Ammon's horn (tissue), 1 donor: Measurements from ENCODE around the gene TKFC.

ENCODE experiments used
- DNase-seq: peaks from one replicate; pipeline ENCODE4 v3.0.0-alpha.2; 2016; ENCODE audit warnings: low spot score

Gene TKFC

DNA sequence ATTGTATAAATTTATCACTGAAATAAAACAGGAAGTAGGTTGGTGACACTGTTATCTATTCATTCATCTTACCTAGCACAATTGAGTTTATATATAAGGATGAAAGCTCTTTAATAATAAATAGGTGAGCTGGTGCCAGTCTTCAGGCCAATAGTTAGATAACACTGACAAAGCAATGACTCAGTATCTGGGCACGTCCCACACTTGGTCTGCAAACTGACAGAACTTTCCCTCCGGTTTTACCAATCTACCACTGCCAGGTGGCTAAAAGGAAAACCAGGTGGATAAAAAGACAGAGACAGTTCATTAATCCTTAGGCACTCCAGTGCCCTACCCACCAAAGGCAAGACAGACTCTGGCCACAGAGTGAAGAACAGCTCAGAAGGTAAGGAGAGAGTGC is 17.8 kb upstream of the TKFC start:
- DNase-seq = no peak

DNA sequence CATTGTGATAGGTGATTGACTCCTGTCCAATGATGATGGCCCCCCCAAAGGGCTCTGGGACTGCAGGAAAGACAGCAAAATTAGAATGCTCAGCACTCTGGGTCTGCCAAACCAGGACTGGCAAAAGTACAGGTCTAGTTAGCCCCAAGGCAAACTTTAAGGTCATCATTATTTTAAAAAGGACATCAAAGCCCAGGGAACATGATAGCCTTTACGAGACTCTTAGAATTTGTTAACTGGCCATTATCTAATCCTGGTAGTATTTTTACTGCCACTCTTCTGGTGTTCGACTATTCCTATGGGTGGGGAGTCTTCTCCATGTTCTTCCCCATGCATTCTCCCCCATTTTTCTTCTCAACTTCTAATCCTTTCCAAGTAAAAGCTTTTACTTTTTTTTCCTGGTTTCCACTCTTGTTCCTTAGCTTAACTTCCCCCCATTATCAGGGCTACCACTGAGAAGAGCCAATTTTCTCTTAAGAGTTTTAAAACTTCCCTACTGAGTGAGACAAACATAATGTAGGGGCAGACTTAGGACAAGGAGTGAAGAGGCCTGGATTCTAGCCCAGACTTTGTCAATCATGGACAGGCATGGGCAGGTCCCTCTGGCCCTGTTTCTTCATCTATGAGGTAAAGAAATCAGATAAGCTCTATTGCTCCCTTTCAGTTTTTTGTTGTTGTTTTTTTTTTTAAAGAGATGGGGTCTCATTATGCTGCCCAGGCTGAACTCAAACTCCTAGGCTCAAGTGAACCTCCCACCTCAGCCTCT is 7.2 kb upstream of the TKFC start:
- no peak for DNase-seq

DNA sequence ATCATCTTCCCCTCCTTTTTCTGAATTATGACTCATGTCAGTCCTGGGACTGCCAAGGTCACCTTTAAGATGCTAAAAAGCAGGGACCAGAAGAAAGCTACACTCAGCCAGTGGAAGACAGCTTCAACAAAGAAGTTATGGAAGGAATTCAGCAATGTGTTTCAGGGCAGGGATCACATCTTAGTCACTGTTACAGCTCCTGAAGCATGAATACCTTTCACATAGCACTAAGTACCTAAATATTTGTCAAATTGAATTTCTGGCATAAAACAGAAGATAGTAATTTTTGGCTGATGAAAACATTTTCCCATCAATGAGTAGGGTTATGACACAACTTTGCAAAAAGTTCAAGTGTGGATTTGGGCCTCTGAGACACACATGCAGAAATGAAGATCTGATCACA is 5.4 kb upstream of the TKFC start:
- no peak for DNase-seq

DNA sequence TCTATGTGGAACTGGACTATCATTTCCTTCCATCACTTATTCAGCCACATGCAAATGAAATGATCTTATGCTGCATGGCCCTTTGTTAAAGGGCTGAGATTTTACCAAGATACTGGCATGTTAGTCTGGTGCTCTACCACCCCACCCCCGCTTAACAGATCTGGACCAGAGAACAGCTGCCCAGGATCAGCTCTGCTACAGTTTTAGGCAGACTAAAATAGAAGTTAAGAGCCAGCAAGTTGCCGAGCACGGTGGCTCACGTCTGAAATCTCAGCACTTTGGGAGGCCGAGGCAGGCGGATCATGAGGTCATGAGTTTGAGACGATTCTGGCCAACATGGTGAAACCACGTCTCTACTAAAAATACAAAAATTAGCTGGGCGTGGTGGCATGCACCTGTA is 4.7 kb upstream of the TKFC start:
- DNase-seq = no peak

DNA sequence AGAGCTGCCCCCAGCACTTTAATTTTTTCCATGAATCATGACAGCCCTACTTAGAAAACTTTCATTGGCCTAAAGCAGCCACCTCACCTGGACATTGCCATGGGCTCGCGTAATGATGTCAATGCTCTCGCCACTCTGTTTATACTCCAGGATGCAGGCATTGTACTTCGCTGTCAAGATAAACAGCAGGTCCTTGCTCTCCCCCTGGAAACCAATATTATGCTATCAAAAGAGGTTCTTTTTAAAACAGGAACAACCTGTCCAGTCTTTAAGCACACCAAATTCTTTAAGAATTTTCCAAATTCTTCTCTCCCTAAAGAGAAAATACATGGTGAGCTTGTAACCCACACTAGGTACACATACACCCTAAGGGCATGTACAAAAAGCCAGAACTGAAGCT is 3.2 kb upstream of the TKFC start:
- DNase-seq = no peak

DNA sequence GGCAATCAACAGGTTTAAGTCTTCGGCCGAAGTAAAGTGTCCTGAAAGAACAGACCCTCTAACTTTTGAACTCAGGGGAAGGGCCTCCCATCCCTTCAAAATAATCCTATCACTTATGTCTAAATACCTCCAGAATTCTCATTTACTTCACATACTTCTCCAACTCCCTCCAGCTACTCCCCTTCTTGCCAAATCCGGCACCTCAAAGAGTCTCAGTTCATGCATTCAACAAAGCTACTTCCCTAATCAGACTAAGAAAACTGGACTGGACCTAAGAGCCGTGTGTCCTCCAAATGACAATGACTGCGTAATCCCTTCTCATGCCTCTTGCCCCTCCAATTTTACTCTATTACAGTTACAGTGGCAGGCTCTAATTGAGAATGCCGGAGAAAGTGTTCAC is 1.4 kb upstream of the TKFC start:
- no peak for DNase-seq

DNA sequence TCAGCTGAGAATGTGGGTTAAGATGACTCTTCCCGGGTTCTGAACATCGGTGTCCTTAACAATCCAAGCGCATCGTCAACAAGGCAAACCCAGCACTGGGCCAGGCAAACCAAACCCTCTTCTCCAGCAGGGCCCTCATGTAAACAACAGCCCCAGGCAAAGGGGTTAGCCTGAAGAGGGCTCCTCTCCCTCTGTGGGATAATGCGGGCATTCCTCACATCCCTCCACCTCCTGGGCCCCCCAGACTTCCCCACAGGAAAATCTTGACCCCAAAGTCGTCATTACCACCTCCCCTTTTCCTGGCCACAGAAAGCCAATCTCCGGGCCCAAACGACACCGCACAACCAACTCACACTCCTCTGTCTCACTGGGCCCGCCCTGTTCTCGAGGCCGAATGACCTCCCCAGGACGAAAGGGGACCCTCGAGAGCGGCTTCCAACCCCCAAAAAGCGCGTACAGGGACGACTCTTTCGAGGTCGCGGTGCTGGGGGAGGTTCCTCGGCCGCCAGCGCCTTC is 689 bp upstream of the TKFC start:
- DNase-seq = no peak

DNA sequence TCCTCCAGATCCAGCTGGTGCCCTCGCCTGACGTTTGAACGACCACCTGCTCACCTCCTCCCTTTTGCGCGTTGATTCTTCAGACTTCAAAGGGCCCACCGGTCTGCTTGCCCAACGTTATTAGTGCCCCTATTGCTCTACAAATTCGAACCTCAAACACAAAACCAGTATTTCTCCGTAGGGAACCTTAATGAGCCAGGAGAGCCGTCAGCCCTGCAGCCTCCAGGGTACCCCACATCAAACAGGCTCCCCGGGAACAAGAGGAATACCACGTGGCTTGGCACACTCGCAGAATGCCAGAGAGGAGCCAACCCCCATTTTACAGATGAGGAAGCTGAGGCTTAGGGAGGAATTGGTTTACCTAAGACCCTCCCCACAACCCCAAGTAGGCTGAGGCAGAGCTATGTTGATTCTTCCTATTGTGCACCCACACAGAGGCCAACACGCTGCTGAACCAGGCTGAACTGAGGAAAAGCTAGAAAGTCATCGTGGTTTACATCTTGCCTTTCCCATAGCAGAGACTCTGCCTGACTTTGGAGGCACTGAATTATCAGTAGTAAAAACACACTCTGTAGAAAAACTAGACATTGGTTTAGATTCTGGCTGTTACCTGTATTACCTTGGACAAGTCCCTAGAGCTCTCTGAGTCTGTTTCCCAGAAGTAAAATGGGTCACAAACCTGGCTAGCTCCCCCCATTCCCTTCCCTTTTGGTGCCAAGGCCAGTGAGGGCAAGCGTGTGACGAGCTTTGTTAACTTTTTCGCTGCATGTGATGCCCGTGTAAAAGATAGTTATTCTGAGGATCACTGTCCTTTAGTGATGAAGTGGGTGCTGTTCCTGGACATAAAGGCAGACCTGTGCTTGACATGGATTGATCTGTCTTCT is 764 bp downstream of the TKFC start:
- DNase-seq = no peak

DNA sequence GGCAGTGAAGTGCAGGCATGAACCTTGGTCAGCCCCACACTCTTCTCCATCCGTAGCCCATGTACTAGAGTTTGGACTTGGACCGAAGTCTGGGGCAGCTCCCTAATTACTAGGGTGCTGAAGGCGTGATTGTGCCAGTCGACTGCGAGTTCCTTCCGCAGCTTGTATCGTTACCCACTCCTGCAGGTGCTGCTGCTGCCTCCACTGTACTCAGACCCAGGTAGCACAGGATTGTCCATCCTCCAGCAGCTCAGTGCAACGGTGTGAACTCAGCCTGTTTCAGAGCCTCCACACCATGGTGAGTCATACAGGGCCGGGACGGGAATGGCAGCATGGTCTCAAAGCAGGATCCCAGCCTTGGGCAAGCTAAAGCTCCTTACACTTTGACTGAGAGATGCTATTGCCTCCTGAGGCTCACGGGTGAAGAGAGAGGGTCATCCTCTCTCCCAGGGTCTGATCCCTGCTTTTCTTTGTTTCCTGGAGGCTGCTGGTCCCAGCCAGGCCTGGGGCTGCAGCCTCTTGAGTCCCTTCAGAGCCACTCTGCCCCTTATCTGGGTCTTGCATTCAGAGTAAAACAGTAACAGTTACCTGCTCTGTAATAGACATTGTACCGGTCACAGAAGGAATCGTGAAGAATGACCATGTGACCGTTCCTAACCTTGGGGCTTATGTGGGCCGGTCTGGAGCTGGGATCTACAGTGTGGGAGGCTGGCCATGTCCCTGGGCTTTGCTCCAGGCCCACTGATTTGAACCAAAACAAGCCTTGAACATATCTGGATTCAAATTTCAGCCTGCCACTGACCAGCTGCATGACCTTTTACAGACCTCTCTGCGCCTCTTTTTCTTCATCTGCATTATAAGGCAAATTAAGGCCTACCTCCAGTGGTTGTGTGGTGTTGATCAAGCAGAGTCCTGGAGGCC is 1.7 kb downstream of the TKFC start:
- no peak for DNase-seq

DNA sequence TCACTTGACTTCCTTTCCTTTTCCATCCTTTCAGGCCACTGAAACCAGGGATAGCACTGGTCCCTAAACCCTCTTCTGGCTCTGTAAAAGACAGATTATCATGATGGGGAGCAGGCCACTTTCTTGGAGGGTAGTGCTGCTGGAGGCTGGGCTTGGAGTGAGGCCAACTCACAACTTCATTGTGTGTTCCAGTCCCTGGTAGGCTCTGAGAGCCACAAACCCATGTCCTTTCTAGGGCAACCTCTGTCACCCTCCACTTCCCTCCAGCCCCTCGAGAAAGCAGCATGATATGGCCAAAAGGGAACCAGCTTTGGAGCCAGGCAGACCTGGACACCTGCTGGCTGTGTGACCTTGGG is 2.3 kb downstream of the TKFC start:
- DNase-seq = no peak

DNA sequence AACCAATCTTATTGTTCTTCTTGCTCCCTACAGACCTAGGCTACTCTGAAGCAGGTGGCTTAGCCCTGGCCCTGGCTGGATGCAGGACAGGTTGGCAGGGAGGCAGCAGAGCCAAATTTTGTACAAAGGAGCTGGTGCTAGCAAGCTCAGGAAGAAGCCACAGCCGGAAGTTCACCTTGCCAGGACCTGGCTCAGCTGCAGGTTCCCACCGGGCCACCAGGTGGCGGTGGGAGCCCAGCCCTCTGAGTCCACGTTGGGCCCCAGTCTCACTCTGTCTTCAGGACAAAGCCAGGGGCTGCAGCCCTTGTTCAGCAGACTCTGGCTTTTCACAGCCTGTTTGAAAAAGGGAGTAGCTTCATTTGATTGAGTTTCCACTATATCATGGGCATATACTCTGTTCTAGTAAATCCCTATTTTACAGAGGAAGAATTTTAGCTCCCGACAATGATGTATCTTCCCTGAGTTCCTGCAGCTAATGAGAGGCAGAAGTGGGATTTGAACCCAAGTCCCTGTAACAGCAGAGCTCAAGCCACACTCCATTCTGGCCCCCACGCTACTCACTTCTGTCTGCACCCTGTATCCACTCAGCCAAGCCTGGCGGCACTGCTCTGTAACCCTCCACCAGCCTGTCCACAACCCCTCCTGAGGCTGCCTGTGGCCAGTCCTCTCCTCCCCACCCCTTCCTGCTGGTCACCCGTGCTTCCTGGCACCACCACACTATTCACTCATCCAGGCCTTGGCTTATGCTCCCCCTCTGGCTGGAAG is 3.3 kb downstream of the TKFC start:
- peak; percentile 76 for DNase-seq

DNA sequence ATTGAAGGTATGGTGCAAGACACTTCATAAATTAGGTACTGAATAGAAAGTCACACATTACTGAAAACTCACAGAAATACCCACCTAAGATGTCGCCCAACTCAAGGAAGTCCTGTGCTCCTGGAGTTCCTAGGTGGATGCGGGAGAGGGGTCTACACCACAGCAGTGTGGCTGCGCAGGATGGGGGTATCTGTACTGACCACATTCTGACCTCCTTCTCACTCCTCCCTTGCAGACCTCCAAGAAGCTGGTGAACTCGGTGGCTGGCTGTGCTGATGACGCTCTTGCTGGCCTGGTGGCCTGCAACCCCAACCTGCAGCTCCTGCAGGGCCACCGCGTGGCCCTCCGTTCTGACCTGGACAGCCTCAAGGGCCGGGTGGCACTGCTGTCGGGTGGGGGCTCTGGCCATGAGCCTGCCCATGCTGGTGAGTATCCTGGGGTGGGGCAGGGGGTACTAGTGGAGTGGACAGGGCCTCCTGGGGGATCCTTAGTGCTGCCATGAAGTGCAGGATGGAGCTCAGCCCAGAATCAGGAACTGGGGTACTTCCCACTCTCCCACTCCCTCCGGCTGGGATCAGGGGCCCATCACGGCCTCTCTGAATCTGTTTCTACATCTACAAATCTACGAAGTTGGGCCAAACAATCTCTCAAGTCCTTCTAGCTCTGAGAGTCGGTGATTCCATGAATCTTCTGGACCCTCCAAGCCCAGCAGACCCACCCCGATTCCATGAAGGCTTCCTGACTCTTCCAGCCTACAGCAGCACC is 4.9 kb downstream of the TKFC start:
- DNase-seq = no peak

DNA sequence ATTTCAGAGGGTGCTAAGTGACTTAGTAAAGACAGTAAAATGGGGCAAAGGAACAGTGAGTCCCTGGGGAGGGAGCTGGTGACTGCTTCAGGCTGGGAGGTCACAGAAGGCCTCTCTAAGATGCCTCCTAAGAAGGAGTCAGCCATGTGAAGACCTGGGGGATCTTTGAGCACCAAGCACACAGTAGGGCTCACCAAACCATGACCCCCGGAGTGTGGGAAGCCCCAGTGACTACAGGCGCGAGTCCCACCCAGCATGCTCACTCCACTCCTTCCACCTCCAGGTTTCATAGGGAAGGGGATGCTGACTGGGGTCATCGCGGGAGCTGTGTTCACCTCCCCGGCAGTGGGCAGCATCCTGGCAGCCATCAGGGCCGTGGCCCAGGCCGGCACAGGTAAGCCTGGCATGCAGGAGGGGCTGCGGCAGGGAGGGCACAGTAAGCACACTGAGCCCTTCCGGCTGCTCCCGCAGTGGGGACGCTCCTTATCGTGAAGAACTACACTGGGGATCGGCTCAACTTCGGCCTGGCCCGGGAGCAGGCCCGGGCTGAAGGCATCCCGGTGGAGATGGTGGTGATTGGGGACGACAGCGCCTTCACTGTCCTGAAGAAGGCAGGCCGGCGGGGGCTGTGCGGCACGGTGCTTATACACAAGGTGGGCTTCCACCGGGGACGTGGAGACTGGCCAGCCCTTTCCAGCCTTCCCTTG is 5.9 kb downstream of the TKFC start:
- no peak for DNase-seq

DNA sequence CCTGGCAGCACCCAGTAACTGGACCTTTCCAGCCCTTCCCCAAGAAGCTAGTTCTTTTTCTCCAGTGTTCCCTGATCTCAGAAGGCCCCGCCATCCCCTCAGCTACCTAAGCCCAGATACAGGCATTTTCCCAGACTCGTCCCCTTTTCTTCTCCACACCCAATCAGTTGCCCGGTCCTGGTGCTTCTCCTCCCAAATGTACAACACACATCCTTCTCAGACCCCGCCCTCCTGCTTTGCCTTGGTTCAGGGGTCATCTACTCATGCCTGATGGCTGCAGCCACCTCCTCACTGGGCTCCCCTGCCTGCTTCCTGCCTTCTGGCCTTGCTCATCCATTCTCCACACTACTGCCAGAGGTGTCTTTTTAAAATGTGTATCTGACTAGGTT is 6.5 kb downstream of the TKFC start:
- no peak for DNase-seq

DNA sequence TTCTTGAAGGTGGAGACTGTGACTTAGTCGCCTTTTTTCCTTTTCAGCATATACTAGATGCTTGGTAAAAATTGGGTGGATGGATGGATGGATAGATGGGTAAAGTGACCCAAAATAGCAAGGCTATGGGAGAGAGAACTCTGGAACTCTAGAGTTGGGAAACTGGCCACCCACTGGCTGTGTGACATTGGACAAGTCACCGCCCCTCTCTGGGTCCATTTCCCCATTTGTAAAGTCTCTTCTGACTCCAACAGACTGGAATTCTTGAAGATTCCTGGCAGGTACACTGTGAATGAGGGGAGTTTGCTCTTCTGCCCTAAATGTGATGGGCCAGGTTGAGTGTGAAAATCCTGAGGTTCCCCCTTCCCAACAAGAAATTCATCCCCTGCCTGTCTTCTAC is 8.0 kb downstream of the TKFC start:
- DNase-seq = no peak

DNA sequence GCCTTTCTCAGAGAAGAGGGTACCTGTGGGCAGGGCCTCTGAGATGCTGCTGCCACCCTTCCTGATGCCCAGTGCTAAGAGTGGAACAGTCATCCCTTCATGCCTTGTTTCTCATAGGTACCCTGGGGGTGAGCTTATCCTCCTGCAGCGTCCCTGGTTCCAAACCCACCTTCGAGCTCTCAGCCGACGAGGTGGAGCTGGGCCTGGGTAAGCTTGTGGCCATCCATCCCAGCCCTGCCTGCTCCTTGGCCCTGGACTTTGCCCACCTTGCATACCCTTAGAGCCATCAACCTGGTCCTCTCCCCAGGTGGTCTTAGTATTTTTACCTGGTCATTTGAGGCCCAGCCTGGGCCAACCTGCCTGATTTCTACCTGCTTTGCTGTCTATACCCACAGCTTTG is 8.7 kb downstream of the TKFC start:
- DNase-seq = no peak

DNA sequence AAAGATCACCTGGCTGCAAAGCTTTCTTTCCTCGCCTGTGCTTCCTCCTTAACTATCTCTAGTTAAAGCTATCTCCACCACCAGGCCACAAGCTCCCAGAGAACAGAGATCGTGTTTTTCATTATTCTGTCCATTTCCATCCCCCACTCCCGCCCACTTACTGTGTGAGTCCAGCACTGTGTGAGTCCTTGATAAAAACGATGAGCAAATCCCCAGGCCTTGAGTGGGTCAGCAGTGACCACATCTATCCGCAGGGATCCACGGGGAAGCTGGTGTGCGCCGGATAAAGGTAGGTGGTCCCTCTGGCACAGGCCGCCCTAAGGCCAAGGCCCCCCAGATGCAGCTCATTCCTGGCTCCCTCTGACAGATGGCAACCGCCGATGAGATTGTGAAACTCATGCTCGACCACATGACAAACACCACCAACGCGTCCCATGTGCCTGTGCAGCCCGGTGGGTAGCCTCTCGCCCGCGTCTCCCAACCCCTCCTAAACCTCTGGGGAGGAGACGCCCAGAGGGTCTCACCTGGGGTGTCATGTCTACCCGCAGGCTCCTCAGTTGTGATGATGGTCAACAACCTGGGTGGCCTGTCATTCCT is 9.3 kb downstream of the TKFC start:
- DNase-seq = no peak

DNA sequence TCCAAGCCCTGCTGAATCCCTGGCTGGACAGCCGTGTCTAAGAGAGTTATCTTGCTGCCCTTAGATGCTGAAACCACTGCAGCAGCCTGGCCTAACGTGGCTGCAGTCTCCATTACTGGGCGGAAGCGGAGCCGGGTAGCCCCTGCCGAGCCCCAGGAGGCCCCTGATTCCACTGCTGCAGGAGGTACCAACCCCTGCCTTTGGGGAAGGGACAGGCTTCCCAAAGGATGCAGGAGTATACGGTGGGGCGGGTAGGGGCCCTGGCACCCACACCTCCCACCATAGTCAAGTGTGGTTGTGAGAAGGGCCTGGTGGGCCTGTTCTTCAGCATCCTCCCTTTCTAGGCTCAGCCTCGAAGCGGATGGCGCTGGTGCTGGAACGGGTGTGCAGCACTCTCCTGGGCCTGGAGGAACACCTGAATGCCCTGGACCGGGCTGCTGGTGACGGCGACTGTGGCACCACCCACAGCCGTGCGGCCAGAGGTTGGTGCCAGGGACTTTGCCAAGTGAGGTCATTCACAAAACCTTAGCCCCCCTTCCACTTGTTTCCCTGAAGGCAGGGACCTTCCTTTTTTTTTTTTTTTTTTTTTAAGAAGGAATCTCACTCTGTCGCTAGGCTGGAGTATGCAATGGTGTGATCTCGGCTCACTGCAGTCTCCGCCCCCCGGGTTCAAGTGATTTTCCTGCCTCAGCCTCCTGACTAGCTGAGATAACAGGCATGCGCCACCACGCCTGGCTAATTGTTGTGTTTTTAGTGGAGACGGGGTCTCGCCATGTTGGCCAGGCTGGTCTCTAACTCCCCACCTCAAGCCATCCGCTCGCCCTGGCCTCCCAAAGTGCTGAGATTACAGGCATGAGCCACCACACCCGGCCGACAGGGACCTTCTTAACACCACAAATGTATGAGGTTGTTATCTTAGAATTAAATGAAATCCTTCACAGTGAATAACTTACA is 11.0 kb downstream of the TKFC start:
- DNase-seq = no peak
